H9 (cell line): ENCODE results near the gene PSMD8. TPM values are rescaled to one million over a fixed set of nuclear protein-coding genes. Genes with fewer than 3 reads are reported as not detected.

Experiments
- DNase-seq: peaks from one replicate; pipeline ENCODE4 v3.0.0-alpha.2; 2017
- H2AFZ ChIP-seq: one replicate; pipeline ENCODE4 v1.6.1; 2013; ENCODE audit warnings: mild to moderate bottlenecking, low read length, control low read depth, moderate library complexity
- H2AK5ac ChIP-seq: 2 replicates; pipeline ENCODE4 v1.6.1; 2013; ENCODE audit warnings: low read length, control low read depth, mixed read lengths; ENCODE audit not compliant: insufficient read length
- H2BK120ac ChIP-seq: one replicate; pipeline ENCODE4 v1.6.1; 2013; ENCODE audit warnings: low read depth, mild to moderate bottlenecking, low read length, control low read depth, inconsistent platforms; ENCODE audit not compliant: poor library complexity, severe bottlenecking
- H2BK12ac ChIP-seq: 2 replicates; pipeline ENCODE4 v1.6.1; 2013; ENCODE audit warnings: low read length, control low read depth, mixed read lengths, low read depth; ENCODE audit not compliant: insufficient read length
- H2BK15ac ChIP-seq: 2 replicates; pipeline ENCODE4 v1.6.1; 2013; ENCODE audit warnings: low read depth, low read length, control low read depth
- H2BK20ac ChIP-seq: one replicate; pipeline ENCODE4 v1.6.1; 2013; ENCODE audit warnings: low read depth, mild to moderate bottlenecking, low read length, control low read depth, inconsistent platforms; ENCODE audit not compliant: poor library complexity, severe bottlenecking
- H2BK5ac ChIP-seq: 2 replicates; pipeline ENCODE4 v1.6.1; 2013; ENCODE audit warnings: low read length, control low read depth, mixed read lengths; ENCODE audit not compliant: insufficient read length
- H3K14ac ChIP-seq: 2 replicates; pipeline ENCODE4 v1.6.1; 2013; ENCODE audit warnings: low read length, control low read depth; ENCODE audit not compliant: insufficient read depth
- H3K18ac ChIP-seq: 2 replicates; pipeline ENCODE4 v1.6.1; 2013; ENCODE audit warnings: low read depth, mild to moderate bottlenecking, mixed read lengths, low read length, control low read depth; ENCODE audit not compliant: insufficient read length
- H3K23ac ChIP-seq: 2 replicates; pipeline ENCODE4 v1.6.1; 2013; ENCODE audit warnings: low read length, control low read depth, mixed read lengths, low read depth; ENCODE audit not compliant: insufficient read length
- H3K23me2 ChIP-seq: 2 replicates; pipeline ENCODE4 v1.6.1; 2013; ENCODE audit warnings: low read depth, mild to moderate bottlenecking, mixed read lengths, low read length, control low read depth; ENCODE audit not compliant: insufficient read length, poor library complexity, severe bottlenecking
- H3K27ac ChIP-seq: 2 replicates; pipeline ENCODE4 v1.5.1; 2013; ENCODE audit warnings: low read length, control low read depth, mixed read lengths, low read depth; ENCODE audit not compliant: insufficient read length
- H3K27me3 ChIP-seq: 2 replicates; pipeline ENCODE4 v1.6.1; 2013; ENCODE audit warnings: low read length, control low read depth, inconsistent platforms; ENCODE audit not compliant: insufficient read depth
- H3K4ac ChIP-seq: 2 replicates; pipeline ENCODE4 v1.6.1; 2013; ENCODE audit warnings: low read depth, mild to moderate bottlenecking, control low read depth, inconsistent platforms, low read length, moderate library complexity
- H3K4me1 ChIP-seq: 2 replicates; pipeline ENCODE4 v1.6.1; 2013; ENCODE audit warnings: low read length, control low read depth, inconsistent platforms; ENCODE audit not compliant: insufficient read depth
- H3K4me2 ChIP-seq: 2 replicates; pipeline ENCODE4 v1.6.1; 2013; ENCODE audit warnings: low read length, control low read depth, mixed read lengths; ENCODE audit not compliant: insufficient read length, insufficient read depth
- H3K56ac ChIP-seq: 2 replicates; pipeline ENCODE4 v1.6.1; 2013; ENCODE audit warnings: low read depth, mild to moderate bottlenecking, mixed read lengths, low read length, control low read depth; ENCODE audit not compliant: insufficient read length
- H3K79me1 ChIP-seq: 2 replicates; pipeline ENCODE4 v1.6.1; 2013; ENCODE audit warnings: low read depth, mild to moderate bottlenecking, moderate library complexity, low read length, control low read depth, inconsistent platforms; ENCODE audit not compliant: insufficient read depth, poor library complexity, severe bottlenecking
- H3K79me2 ChIP-seq: 2 replicates; pipeline ENCODE4 v1.6.1; 2013; ENCODE audit warnings: low read length, control low read depth, inconsistent platforms; ENCODE audit not compliant: insufficient read depth
- H3K9ac ChIP-seq: 2 replicates; pipeline ENCODE4 v1.6.1; 2013; ENCODE audit warnings: low read length, control low read depth, mixed read lengths; ENCODE audit not compliant: insufficient read length; ENCODE audit errors: extremely low read depth
- H3K9me3 ChIP-seq: one replicate; pipeline ENCODE4 v1.6.1; 2013; ENCODE audit warnings: low read depth, low read length, inconsistent platforms; ENCODE audit not compliant: control insufficient read depth
- H3T11ph ChIP-seq: one replicate; pipeline ENCODE4 v1.6.1; 2013; ENCODE audit warnings: mild to moderate bottlenecking, low read length, control low read depth, inconsistent platforms
- H4K20me1 ChIP-seq: one replicate; pipeline ENCODE4 v1.6.1; 2013; ENCODE audit not compliant: control insufficient read depth, insufficient read length, insufficient read depth
- H4K5ac ChIP-seq: 2 replicates; pipeline ENCODE4 v1.6.1; 2013; ENCODE audit warnings: low read depth, mild to moderate bottlenecking, mixed read lengths, low read length, control low read depth; ENCODE audit not compliant: insufficient read length
- H4K8ac ChIP-seq: replicated peaks from 2 replicates; pipeline ENCODE4 v1.6.1; 2013; ENCODE audit warnings: low read length, control low read depth, mixed read lengths, low read depth; ENCODE audit not compliant: insufficient read length
- H4K91ac ChIP-seq: 2 replicates; pipeline ENCODE4 v1.6.1; 2013; ENCODE audit warnings: low read depth, mild to moderate bottlenecking, moderate library complexity, mixed read lengths, low read length, control low read depth; ENCODE audit not compliant: insufficient read length
- H3K27ac Mint-ChIP-seq, 3 experiments: 2 replicates in 2 of 3; 3 replicates in 1 of 3; pipeline ENCODE4 v1.8.0; 2020 to 2021; ENCODE audit warnings: mixed read lengths in 3 of 3, mild to moderate bottlenecking in 1 of 3, moderate library complexity in 1 of 3
- H3K27me3 Mint-ChIP-seq: 2 replicates; pipeline ENCODE4 v1.8.0; 2021; ENCODE audit warnings: low read depth, mild to moderate bottlenecking, moderate library complexity, mixed read lengths
- H3K36me3 Mint-ChIP-seq, 3 experiments: 2 replicates in 2 of 3; 3 replicates in 1 of 3; pipeline ENCODE4 v1.8.0; 2020 to 2021; ENCODE audit warnings: low read depth in 3 of 3, mixed read lengths in 3 of 3; ENCODE audit not compliant: insufficient read depth in 1 of 3
- H3K4me1 Mint-ChIP-seq, 2 experiments: 2 replicates each; pipeline ENCODE4 v1.8.0; 2020; ENCODE audit warnings: mixed read lengths in 2 of 2
- H3K4me3 Mint-ChIP-seq, 2 experiments: 2 replicates in 1 of 2; 3 replicates in 1 of 2; pipeline ENCODE4 v1.8.0; 2020 to 2021; ENCODE audit warnings: mild to moderate bottlenecking in 2 of 2, mixed read lengths in 2 of 2, moderate library complexity in 1 of 2
- H3K9me3 Mint-ChIP-seq, 2 experiments: 2 replicates in 1 of 2; 3 replicates in 1 of 2; pipeline ENCODE4 v1.8.0; 2020; ENCODE audit warnings: mild to moderate bottlenecking in 2 of 2, mixed read lengths in 2 of 2, moderate library complexity in 1 of 2
- WGBS: extraction: QIAGEN DNeasy Blood & Tissue Kit; methylation state at CpG from one replicate; pipeline ENCODE4 v1.1.7; 2013; ENCODE audit warnings: missing lambda C conversion rate, low lambda C conversion rate, mixed read lengths; ENCODE audit not compliant: insufficient read length; ENCODE audit errors: extremely low coverage; 5-methylcytosine and 5-hydroxymethylcytosine counted together
- total RNA-seq: library from RNA; stranded (reverse); gene quantifications from 2 replicates; pipeline ENCODE4 v1.2.1, GENCODE V29; 2021
- TF ChIP-seq, protein P1 (sequence below): fragments of 200-600 bp; sonication (generic); conservative IDR thresholded peaks from 3 replicates; pipeline ENCODE4 v1.8.0; 2021; ENCODE audit warnings: antibody characterized with exemption, mild to moderate bottlenecking

The PSMD8 gene
- total RNA-seq, 1 experiment from 2014 or later, result 189 TPM

- H3K4ac ChIP-seq, result no peak overlapping the region
- H2AK5ac ChIP-seq, result no peak overlapping the region
- no peak overlapping the region for H3K4me2 ChIP-seq
- no peaks in the 10 kb centered on the region for H3K9me3 Mint-ChIP-seq
- no peak overlapping the region for H2BK12ac ChIP-seq
- H3K4me3 Mint-ChIP-seq, result no peak overlapping the region
- H3K27ac Mint-ChIP-seq, result no peak overlapping the region
- H3K56ac ChIP-seq, result no peak overlapping the region
- H3K9me3 ChIP-seq, result no peaks in the 10 kb centered on the region
- H2AFZ ChIP-seq, result no peak overlapping the region
- peaks cover 0 to 5% (median 3%) of the 10 kb centered on the region in 3 experiments; a peak in 1 of 7 replicates for H3K36me3 Mint-ChIP-seq
- TF ChIP-seq, protein P1, sequence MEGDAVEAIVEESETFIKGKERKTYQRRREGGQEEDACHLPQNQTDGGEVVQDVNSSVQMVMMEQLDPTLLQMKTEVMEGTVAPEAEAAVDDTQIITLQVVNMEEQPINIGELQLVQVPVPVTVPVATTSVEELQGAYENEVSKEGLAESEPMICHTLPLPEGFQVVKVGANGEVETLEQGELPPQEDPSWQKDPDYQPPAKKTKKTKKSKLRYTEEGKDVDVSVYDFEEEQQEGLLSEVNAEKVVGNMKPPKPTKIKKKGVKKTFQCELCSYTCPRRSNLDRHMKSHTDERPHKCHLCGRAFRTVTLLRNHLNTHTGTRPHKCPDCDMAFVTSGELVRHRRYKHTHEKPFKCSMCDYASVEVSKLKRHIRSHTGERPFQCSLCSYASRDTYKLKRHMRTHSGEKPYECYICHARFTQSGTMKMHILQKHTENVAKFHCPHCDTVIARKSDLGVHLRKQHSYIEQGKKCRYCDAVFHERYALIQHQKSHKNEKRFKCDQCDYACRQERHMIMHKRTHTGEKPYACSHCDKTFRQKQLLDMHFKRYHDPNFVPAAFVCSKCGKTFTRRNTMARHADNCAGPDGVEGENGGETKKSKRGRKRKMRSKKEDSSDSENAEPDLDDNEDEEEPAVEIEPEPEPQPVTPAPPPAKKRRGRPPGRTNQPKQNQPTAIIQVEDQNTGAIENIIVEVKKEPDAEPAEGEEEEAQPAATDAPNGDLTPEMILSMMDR, result no peak
- H4K91ac ChIP-seq, result no peak overlapping the region
- H3K27me3 Mint-ChIP-seq, result peaks cover 48% of the 10 kb centered on the region
- H3K4me1 ChIP-seq, result no peaks in the 10 kb centered on the region
- H3K23ac ChIP-seq, result no peak overlapping the region
- H2BK15ac ChIP-seq, result no peak overlapping the region
- H3T11ph ChIP-seq, result no peak overlapping the region
- H3K18ac ChIP-seq, result no peak overlapping the region
- H2BK20ac ChIP-seq, result no peak overlapping the region
- H3K27ac ChIP-seq, result no peak overlapping the region
- peaks cover 6 to 11% of the 10 kb centered on the region in 2 experiments for H3K4me1 Mint-ChIP-seq
- H3K27me3 ChIP-seq, result no peaks in the 10 kb centered on the region
- DNase-seq, result no peak
- H3K9ac ChIP-seq, result no peak overlapping the region
- no peak overlapping the region for H4K8ac ChIP-seq
- no CpG with 5 or more reads among the region's 12 CpGs for WGBS
- peaks cover 2% of the 10 kb centered on the region; the same call in 1 of the 2 replicates for H3K79me2 ChIP-seq
- no peaks in the 10 kb centered on the region for H4K20me1 ChIP-seq
- no peak overlapping the region for H3K14ac ChIP-seq
- no peak overlapping the region for H2BK5ac ChIP-seq
- H3K23me2 ChIP-seq, result peaks cover 9% of the 10 kb centered on the region
- H3K79me1 ChIP-seq, result no peaks in the 10 kb centered on the region
- no peak overlapping the region for H2BK120ac ChIP-seq
- no peak overlapping the region for H4K5ac ChIP-seq
Measured at GRCh38 chr19:38370299-38370698, 4.1 kb upstream of the PSMD8 start.
